LNCaP clone FGC (cell line): ENCODE measurements around the gene PRPS2.

Experiments used
- DNase-seq: peaks from one replicate; pipeline ENCODE4 v3.0.0-alpha.2; 2011; ENCODE audit warnings: low read depth
- H3K4me3 ChIP-seq: 2 replicates; pipeline ENCODE4 v1.5.1; 2011; ENCODE audit warnings: mild to moderate bottlenecking, low read depth, low read length, control low read depth
- TF ChIP-seq, protein P1 (sequence below): IDR thresholded peaks from 2 replicates; pipeline ENCODE4 v1.5.1; 2012; ENCODE audit warnings: mild to moderate bottlenecking; ENCODE audit not compliant: control insufficient read depth, insufficient read depth; ENCODE audit errors: extremely low read depth

PRPS2 gene

DNA sequence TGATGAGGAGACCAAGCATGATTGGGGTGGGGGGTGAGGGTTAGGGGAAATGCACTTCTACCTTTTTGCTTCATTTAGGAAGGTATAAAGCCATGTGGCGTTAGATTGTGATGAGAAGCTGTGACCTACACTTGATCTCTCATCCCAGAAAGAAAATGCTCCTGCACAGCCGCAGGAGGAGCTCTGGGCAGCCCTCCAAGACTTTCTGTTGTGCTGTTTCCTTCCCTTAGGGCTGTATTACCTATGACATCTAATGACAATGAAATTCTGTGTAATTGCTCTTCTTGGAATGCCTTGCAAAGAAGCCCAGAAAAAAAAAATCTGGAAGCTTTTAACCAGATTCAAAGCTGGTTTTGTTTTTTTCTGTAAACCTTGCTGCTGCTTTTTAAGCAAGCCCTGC is 13.4 kb downstream of the PRPS2 start:
- no peak for DNase-seq
- H3K4me3 ChIP-seq, result no peak overlapping the region
- TF ChIP-seq, protein P1, sequence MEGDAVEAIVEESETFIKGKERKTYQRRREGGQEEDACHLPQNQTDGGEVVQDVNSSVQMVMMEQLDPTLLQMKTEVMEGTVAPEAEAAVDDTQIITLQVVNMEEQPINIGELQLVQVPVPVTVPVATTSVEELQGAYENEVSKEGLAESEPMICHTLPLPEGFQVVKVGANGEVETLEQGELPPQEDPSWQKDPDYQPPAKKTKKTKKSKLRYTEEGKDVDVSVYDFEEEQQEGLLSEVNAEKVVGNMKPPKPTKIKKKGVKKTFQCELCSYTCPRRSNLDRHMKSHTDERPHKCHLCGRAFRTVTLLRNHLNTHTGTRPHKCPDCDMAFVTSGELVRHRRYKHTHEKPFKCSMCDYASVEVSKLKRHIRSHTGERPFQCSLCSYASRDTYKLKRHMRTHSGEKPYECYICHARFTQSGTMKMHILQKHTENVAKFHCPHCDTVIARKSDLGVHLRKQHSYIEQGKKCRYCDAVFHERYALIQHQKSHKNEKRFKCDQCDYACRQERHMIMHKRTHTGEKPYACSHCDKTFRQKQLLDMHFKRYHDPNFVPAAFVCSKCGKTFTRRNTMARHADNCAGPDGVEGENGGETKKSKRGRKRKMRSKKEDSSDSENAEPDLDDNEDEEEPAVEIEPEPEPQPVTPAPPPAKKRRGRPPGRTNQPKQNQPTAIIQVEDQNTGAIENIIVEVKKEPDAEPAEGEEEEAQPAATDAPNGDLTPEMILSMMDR, result no peak

GRCh38 chrX:12805333-12805732 is 14.1 kb downstream of the PRPS2 start:
- no peak overlapping the region for H3K4me3 ChIP-seq
- DNase-seq, result no peak
- TF ChIP-seq, protein P1, result no peak

- no peak for DNase-seq
Observed at GRCh38 chrX:12811658-12812057, 20.4 kb downstream of the PRPS2 start.

GRCh38 chrX:12814420-12814819 is 23.2 kb downstream of the PRPS2 start:
- H3K4me3 ChIP-seq, result no peak overlapping the region
- TF ChIP-seq, protein P1, result peak; percentile 63
- DNase-seq, result peak; percentile 8

More at GRCh38 chrX:12811658-12812057, 20.4 kb downstream of the PRPS2 start:
- no peak overlapping the region for H3K4me3 ChIP-seq
- TF ChIP-seq, protein P1, result no peak

- TF ChIP-seq, protein P1, result no peak
- no peak for DNase-seq
- no peak overlapping the region for H3K4me3 ChIP-seq
Observed at GRCh38 chrX:12817528-12817927, 26.3 kb downstream of the PRPS2 start.

DNA sequence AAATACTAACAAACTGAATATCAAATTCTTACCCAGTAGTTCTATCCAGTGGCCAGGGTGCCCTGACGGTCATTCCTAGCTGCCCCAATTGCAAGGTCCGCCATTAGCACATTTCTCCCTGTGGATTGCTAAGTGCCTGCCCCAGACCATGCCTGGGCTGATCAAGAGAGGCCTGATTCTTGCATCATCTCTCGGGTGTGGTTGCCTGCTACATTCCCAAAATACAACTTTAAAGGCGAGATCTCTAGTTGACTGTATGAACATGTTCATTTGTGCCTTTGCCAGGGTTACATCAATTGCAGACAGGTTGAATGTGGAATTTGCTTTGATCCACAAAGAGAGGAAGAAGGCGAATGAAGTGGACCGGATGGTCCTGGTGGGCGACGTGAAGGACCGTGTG is 28.0 kb downstream of the PRPS2 start:
- DNase-seq, result no peak
- no peak overlapping the region for H3K4me3 ChIP-seq
- TF ChIP-seq, protein P1, result no peak

DNA sequence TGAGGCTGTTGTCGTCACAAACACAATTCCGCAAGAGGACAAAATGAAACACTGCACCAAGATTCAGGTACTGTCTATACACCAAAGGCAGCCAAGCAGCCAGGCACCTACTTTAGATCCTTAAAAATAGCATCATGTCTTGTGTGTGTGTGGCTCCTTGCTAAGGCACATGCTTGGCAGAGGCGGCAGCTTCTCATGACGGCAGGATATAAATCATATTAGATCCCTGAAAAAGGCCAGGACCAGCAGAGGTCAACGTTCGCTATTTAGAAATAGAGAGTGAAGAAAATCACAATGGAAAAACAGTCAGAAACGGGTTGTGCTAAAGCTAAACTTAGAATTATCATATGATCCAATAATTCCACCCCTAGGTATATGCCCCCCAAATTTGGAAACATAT is 29.5 kb downstream of the PRPS2 start:
- TF ChIP-seq, protein P1, result no peak
- H3K4me3 ChIP-seq, result no peak overlapping the region
- no peak for DNase-seq
